ENCODE results near the gene CNTNAP2.

GRCh38 chr7:147452816-147453215, 1336.2 kb downstream of the CNTNAP2 start:
- TF ChIP-seq CTCF (IDR thresholded peaks at IDR 0.05; ENCODE audit: insufficient read depth, low read length, poor library complexity, severe bottlenecking) (no peak), EZH2phosphoT487 (conservative IDR thresholded peaks at IDR 0.05; ENCODE audit: low read length) (no peak)
